HG03342 (cell line): ENCODE results near the gene FAM107B.
"Not testable (repeated sequence)": the region's sequence is repeated elsewhere in the genome, so short reads cannot be mapped to it uniquely, and the experiment has no call there.

Experiments
- ATAC-seq: cut with Tn5 transposase; IDR thresholded peaks from one replicate; pipeline ENCODE4 v1.9.1; 2021; ENCODE audit warnings: mild to moderate bottlenecking, moderate library complexity; ENCODE audit not compliant: unreplicated experiment

Gene FAM107B

GRCh38 chr10:14774797-14775196 lies at the start of gene FAM107B:
TSS of gene FAM107B (minus strand) at chr10:14774897. CDS start at chr10:14774663, 234 bp downstream.
- ATAC-seq: no peak

- no peak for ATAC-seq
Observed at GRCh38 chr10:14823966-14824365, 49.3 kb upstream of the FAM107B start.

GRCh38 chr10:14822879-14823755 lies 48.4 kb upstream of the FAM107B start:
- no peak for ATAC-seq

GRCh38 chr10:14821635-14822375 lies 47.1 kb upstream of the FAM107B start:
- no peak for ATAC-seq

GRCh38 chr10:14820775-14821154 lies 46.1 kb upstream of the FAM107B start:
- no peak for ATAC-seq

GRCh38 chr10:14820010-14820774 lies 45.5 kb upstream of the FAM107B start:
- no peak for ATAC-seq

GRCh38 chr10:14816717-14817116 lies 42.0 kb upstream of the FAM107B start:
- not testable (repeated sequence) for ATAC-seq

GRCh38 chr10:14815681-14816080 lies 41.0 kb upstream of the FAM107B start:
- ATAC-seq: no peak

- ATAC-seq: no peak
Observed at GRCh38 chr10:14812271-14812670, 37.6 kb upstream of the FAM107B start.

GRCh38 chr10:14810969-14811953 lies 36.6 kb upstream of the FAM107B start:
- no peak for ATAC-seq

GRCh38 chr10:14806318-14806717 lies 31.6 kb upstream of the FAM107B start:
- ATAC-seq: no peak

- ATAC-seq: no peak
Observed at GRCh38 chr10:14803827-14804226, 29.1 kb upstream of the FAM107B start.

GRCh38 chr10:14801723-14802122 lies 27.0 kb upstream of the FAM107B start:
- ATAC-seq: no peak

- ATAC-seq: no peak
Observed at GRCh38 chr10:14800397-14800796, 25.7 kb upstream of the FAM107B start.

GRCh38 chr10:14798636-14799035 lies 23.9 kb upstream of the FAM107B start:
- ATAC-seq: no peak

GRCh38 chr10:14787938-14788337 lies 13.2 kb upstream of the FAM107B start:
- ATAC-seq: no peak

- no peak for ATAC-seq
Observed at GRCh38 chr10:14784459-14785055, 9.9 kb upstream of the FAM107B start.

GRCh38 chr10:14782691-14783363 lies 8.1 kb upstream of the FAM107B start:
- no peak for ATAC-seq

- no peak for ATAC-seq
Observed at GRCh38 chr10:14781763-14782162, 7.1 kb upstream of the FAM107B start.
